ENCODE measurements around the gene THAP7.

DNA sequence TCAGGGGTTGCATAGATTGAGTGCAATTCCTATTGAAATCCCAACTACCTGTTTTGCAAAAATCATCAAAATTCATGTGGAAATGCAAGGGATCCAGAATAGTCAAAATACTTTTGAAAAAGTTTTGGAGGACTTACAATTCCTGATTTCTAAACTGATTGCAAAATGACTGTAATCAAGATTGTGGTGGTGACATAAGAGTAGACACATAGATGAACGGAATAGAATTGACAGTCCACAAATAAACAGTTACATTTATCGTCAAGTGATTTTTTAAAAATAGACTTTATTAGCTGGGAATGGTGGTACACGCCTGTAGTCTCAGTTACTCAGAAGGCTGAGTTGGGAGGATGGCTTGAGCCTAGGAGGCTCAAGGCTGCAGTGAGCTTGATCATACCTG lies 33.1 kb upstream of the THAP7 start:
- TF ChIP-seq, protein P1, sequence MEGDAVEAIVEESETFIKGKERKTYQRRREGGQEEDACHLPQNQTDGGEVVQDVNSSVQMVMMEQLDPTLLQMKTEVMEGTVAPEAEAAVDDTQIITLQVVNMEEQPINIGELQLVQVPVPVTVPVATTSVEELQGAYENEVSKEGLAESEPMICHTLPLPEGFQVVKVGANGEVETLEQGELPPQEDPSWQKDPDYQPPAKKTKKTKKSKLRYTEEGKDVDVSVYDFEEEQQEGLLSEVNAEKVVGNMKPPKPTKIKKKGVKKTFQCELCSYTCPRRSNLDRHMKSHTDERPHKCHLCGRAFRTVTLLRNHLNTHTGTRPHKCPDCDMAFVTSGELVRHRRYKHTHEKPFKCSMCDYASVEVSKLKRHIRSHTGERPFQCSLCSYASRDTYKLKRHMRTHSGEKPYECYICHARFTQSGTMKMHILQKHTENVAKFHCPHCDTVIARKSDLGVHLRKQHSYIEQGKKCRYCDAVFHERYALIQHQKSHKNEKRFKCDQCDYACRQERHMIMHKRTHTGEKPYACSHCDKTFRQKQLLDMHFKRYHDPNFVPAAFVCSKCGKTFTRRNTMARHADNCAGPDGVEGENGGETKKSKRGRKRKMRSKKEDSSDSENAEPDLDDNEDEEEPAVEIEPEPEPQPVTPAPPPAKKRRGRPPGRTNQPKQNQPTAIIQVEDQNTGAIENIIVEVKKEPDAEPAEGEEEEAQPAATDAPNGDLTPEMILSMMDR (IDR thresholded peaks at IDR 0.05; ENCODE audit: borderline replicate concordance, extremely low read depth, low read length, poor library complexity, severe bottlenecking), result no peak
- TF ChIP-seq EZH2 (IDR thresholded peaks at IDR 0.05; ENCODE audit: borderline replicate concordance, low read depth, low read length, severe bottlenecking), result no peak

Measured in DND-41 (cell line).